PFSK-1 (cell line): ENCODE data around the gene SHC4.

Source experiments
- FOXP2 ChIP-seq: optimal IDR thresholded peaks from 2 replicates; pipeline ENCODE3; 2011; ENCODE audit warnings: borderline replicate concordance, control low read depth, inconsistent platforms; ENCODE audit not compliant: insufficient read depth; ENCODE audit errors: extremely low read length, extremely low read depth
- POLR2AphosphoS5 ChIP-seq: IDR thresholded peaks from 2 replicates; pipeline ENCODE4 v1.6.1; 2012; ENCODE audit warnings: low read depth, mild to moderate bottlenecking, control low read depth, low read length, moderate library complexity
- TAF1 ChIP-seq: IDR thresholded peaks from 2 replicates; pipeline ENCODE4 v1.6.1; 2012; ENCODE audit warnings: low read length, control low read depth, borderline replicate concordance; ENCODE audit not compliant: insufficient read depth
- TF ChIP-seq, protein P1 (sequence below), 2 experiments: IDR thresholded peaks; 2 replicates each; pipeline versions ENCODE4 v1.6.1 to v1.8.0; 2011 to 2012; ENCODE audit warnings: low read depth in 2 of 2, low read length in 2 of 2, control low read depth in 1 of 2, inconsistent platforms in 1 of 2, mild to moderate bottlenecking in 1 of 2, moderate library complexity in 1 of 2; ENCODE audit not compliant: insufficient read depth in 1 of 2

DNA sequence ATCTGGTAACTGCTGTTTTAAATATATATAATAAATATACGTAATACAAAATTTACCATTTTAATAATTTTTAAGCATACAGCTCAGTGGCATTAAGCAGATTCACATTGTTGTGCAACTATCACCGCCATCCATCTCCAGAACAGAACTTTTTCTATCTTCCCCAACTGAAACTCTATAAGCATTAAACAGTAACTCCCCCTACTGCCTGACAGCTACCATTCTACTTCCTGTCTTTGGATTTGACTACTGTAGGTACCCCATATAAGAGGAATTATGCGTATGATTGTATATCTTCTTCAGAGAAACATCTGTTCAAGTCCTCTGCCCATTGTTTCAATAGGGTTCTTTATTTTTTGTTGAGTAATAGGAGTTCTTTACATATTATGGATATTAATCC lies 49.0 kb downstream of the SHC4 start:
- TF ChIP-seq TAF1: no peak
- TF ChIP-seq, protein P1, sequence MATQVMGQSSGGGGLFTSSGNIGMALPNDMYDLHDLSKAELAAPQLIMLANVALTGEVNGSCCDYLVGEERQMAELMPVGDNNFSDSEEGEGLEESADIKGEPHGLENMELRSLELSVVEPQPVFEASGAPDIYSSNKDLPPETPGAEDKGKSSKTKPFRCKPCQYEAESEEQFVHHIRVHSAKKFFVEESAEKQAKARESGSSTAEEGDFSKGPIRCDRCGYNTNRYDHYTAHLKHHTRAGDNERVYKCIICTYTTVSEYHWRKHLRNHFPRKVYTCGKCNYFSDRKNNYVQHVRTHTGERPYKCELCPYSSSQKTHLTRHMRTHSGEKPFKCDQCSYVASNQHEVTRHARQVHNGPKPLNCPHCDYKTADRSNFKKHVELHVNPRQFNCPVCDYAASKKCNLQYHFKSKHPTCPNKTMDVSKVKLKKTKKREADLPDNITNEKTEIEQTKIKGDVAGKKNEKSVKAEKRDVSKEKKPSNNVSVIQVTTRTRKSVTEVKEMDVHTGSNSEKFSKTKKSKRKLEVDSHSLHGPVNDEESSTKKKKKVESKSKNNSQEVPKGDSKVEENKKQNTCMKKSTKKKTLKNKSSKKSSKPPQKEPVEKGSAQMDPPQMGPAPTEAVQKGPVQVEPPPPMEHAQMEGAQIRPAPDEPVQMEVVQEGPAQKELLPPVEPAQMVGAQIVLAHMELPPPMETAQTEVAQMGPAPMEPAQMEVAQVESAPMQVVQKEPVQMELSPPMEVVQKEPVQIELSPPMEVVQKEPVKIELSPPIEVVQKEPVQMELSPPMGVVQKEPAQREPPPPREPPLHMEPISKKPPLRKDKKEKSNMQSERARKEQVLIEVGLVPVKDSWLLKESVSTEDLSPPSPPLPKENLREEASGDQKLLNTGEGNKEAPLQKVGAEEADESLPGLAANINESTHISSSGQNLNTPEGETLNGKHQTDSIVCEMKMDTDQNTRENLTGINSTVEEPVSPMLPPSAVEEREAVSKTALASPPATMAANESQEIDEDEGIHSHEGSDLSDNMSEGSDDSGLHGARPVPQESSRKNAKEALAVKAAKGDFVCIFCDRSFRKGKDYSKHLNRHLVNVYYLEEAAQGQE (IDR thresholded peaks at IDR 0.05; ENCODE audit: insufficient read depth in 1 of 2, low read depth in 2 of 2, low read length in 2 of 2): no peak
- no peak for TF ChIP-seq FOXP2
- no peak for TF ChIP-seq POLR2AphosphoS5
